Upper lobe of left lung (tissue), 4 donors: Measurements from ENCODE around the gene BCL7A.

Source experiments
- POLR2A ChIP-seq, 4 donors: fragments of 450-650 bp; IDR thresholded peaks; one replicate each; pipeline ENCODE4 v1.5.1; 2016 to 2017; ENCODE audit warnings: antibody characterized with exemption in 4 of 4, mild to moderate bottlenecking in 2 of 4
- POLR2AphosphoS5 ChIP-seq, 2 donors: sonication (generic); formaldehyde crosslinking; IDR thresholded peaks; one replicate each; pipeline ENCODE4 v1.5.1; 2017; ENCODE audit warnings: antibody characterized with exemption in 2 of 2

GRCh38 chr12:122064780-122065588, 43.3 kb downstream of the BCL7A start:
- TF ChIP-seq POLR2A (IDR thresholded peaks at IDR 0.05) (no peak), POLR2AphosphoS5 (IDR thresholded peaks at IDR 0.05) (peak in 1 of 2 donors; percentile 14)
